Transverse colon (tissue), 3 donors: ENCODE results near the gene CBX6.

Experiments
- POLR2A ChIP-seq: fragments of 450-650 bp; IDR thresholded peaks from one replicate; pipeline ENCODE4 v1.6.1; 2016; ENCODE audit warnings: antibody characterized with exemption, mild to moderate bottlenecking, moderate library complexity
- POLR2AphosphoS5 ChIP-seq, 3 donors: sonication (generic); formaldehyde crosslinking; IDR thresholded peaks; one replicate each; pipeline ENCODE4 v1.6.1; 2016; ENCODE audit warnings: antibody characterized with exemption in 3 of 3

DNA sequence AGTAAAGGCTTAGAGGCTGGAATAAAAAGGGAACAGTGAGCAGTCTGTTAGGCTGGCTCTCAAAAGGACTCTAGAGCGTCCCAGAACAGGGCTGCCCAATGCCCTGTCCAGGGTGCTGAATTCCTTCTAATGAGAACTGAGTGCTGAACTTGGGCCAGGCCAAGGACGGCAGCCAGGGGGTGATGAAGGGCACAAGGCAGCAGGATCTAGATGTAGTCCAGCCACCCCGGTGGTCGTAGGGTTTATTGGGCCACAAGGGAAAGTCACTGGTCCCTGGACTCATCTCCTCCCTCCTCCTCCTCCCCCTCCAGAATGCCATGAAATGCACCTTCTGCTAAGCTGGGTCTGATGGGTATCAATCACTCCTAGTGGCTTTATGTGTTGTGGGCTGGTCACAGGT lies 47.4 kb downstream of the CBX6 start:
- TF ChIP-seq POLR2A (no peak), POLR2AphosphoS5 (IDR thresholded peaks at IDR 0.05) (no peak)
